Gastrocnemius medialis (tissue), 4 donors: ENCODE data around the gene AKAP6.

ENCODE experiments used
- CTCF ChIP-seq, 5 experiments: fragments of 450-650 bp in 3 of 5; fragments of 200-600 bp in 2 of 5; sonication (generic) in 2 of 5; IDR thresholded peaks in 4 of 5; conservative IDR thresholded peaks in 1 of 5; 1 replicate in 4 of 5; 2 replicates in 1 of 5; pipeline ENCODE4 v1.5.1; 2016 to 2019; ENCODE audit warnings: antibody characterized with exemption in 5 of 5, mild to moderate bottlenecking in 3 of 5, moderate library complexity in 3 of 5
- POLR2A ChIP-seq, 2 donors: fragments of 450-650 bp; IDR thresholded peaks; one replicate each; pipeline ENCODE4 v1.6.1; 2017; ENCODE audit warnings: antibody characterized with exemption in 2 of 2, mild to moderate bottlenecking in 2 of 2, moderate library complexity in 2 of 2

GRCh38 chr14:32645551-32645950, 316.5 kb downstream of the AKAP6 start:
- TF ChIP-seq POLR2A (IDR thresholded peaks at IDR 0.05) (no peak), CTCF (IDR thresholded peaks at IDR 0.05 in 4 of 5, conservative IDR thresholded peaks at IDR 0.05 in 1 of 5) (no peak)
